B cell (primary cell): ENCODE data around the gene NOS3. TPM values are rescaled to one million over a fixed set of nuclear protein-coding genes. Genes with fewer than 3 reads are reported as not detected.

Experiments used
- ATAC-seq: fragments of 200-7000 bp; cut with Tn5 transposase; one replicate; pipeline ENCODE4 v1.10.0; 2021; ENCODE audit warnings: low read depth, mild to moderate bottlenecking, moderate number of reproducible peaks, moderate library complexity
- CTCF ChIA-PET: fragments of 350-600 bp; sonication (Branson Sonifier 250); formaldehyde crosslinking; loops from one replicate; lab custom pipeline; 2021; ENCODE audit warnings: antibody characterized with exemption, inconsistent platforms; lab: Charles Lee
- POLR2A ChIA-PET: fragments of 350-600 bp; sonication (Branson Sonifier 250); formaldehyde crosslinking; loops from one replicate; lab custom pipeline; 2021; ENCODE audit warnings: antibody characterized with exemption; lab: Charles Lee
- DNase-seq: peaks from one replicate; pipeline ENCODE4 v3.0.0; 2013
- H2AFZ ChIP-seq: 2 replicates; pipeline ENCODE4 v1.6.1; 2012; ENCODE audit warnings: mild to moderate bottlenecking, low read depth, low read length; ENCODE audit not compliant: insufficient read depth, poor library complexity, severe bottlenecking
- H3K27ac ChIP-seq, 2 donors: 1 replicate in 1 of 2; 2 replicates in 1 of 2; pipeline ENCODE4 v1.5.1; 2012 to 2013; ENCODE audit warnings: low read length in 2 of 2, mild to moderate bottlenecking in 2 of 2, moderate library complexity in 1 of 2
- H3K27me3 ChIP-seq, 4 experiments: fragments of 200-600 bp in 1 of 4; sonication (generic) in 1 of 4; replicated peaks in 1 of 4; 1 replicate in 2 of 4; 2 replicates in 2 of 4; pipeline versions ENCODE4 v1.6.1 to v1.7.0; 2013 to 2016; ENCODE audit warnings: low read length in 3 of 4, mild to moderate bottlenecking in 2 of 4, mixed read lengths in 1 of 4, moderate library complexity in 1 of 4; ENCODE audit not compliant: insufficient read depth in 4 of 4, control insufficient read depth in 3 of 4; ENCODE audit errors: control extremely low read depth in 1 of 4
- H3K36me3 ChIP-seq, 2 experiments: replicated peaks in 1 of 2; 1 replicate in 1 of 2; 2 replicates in 1 of 2; pipeline versions ENCODE4 v1.6.1 to v1.7.1; 2013; ENCODE audit warnings: low read length in 1 of 2; ENCODE audit not compliant: insufficient read depth in 2 of 2, control insufficient read depth in 1 of 2; ENCODE audit errors: control extremely low read depth in 1 of 2, extremely low read depth in 1 of 2
- H3K4me1 ChIP-seq, 2 donors: fragments of 200-600 bp in 1 of 2; sonication (generic) in 1 of 2; 1 replicate in 1 of 2; 2 replicates in 1 of 2; pipeline versions ENCODE4 v1.5.1 to v1.6.1; 2013 to 2017; ENCODE audit warnings: low read length in 2 of 2; ENCODE audit not compliant: control insufficient read depth in 2 of 2, insufficient read depth in 2 of 2
- H3K4me2 ChIP-seq: replicated peaks from 2 replicates; pipeline ENCODE3; 2012; ENCODE audit warnings: mild to moderate bottlenecking, low read depth, low read length; ENCODE audit not compliant: poor library complexity, severe bottlenecking
- H3K4me3 ChIP-seq, 5 experiments: fragments of 200-600 bp in 1 of 5; sonication (generic) in 1 of 5; 1 replicate in 3 of 5; 2 replicates in 2 of 5; pipeline versions ENCODE4 v1.5.1 to v1.7.0; 2011 to 2016; ENCODE audit warnings: low read length in 4 of 5, mild to moderate bottlenecking in 4 of 5, low read depth in 2 of 5, control low read depth in 1 of 5, moderate library complexity in 1 of 5; ENCODE audit not compliant: insufficient read depth in 1 of 5; ENCODE audit errors: control extremely low read depth in 1 of 5, extremely low read depth in 1 of 5
- H3K79me2 ChIP-seq: fragments of 200-600 bp; sonication (generic); one replicate; pipeline ENCODE4 v1.6.0; 2016; ENCODE audit warnings: low read length; ENCODE audit not compliant: control insufficient read depth, insufficient read depth
- H3K9ac ChIP-seq: fragments of 200-600 bp; sonication (generic); 2 replicates; pipeline ENCODE4 v1.6.1; 2017; ENCODE audit warnings: mild to moderate bottlenecking, low read length, moderate library complexity
- H3K9me3 ChIP-seq, 3 donors: one replicate each; pipeline versions ENCODE4 v1.6.1 to v1.7.1; 2013; ENCODE audit warnings: low read length in 2 of 3; ENCODE audit not compliant: control insufficient read depth in 2 of 3, insufficient read depth in 1 of 3; ENCODE audit errors: control extremely low read depth in 1 of 3
- H4K20me1 ChIP-seq: 2 replicates; pipeline ENCODE4 v1.6.0; 2012; ENCODE audit warnings: mild to moderate bottlenecking, low read length; ENCODE audit not compliant: insufficient read depth, control insufficient read depth, poor library complexity, severe bottlenecking
- H3K27ac Mint-ChIP-seq: one replicate; pipeline ENCODE4 v1.8.0; 2021; ENCODE audit warnings: mixed read lengths
- H3K27me3 Mint-ChIP-seq: one replicate; pipeline ENCODE4 v1.8.0; 2021; ENCODE audit warnings: mixed read lengths
- H3K4me1 Mint-ChIP-seq: one replicate; pipeline ENCODE4 v1.8.0; 2021; ENCODE audit warnings: mixed read lengths
- H3K4me3 Mint-ChIP-seq: one replicate; pipeline ENCODE4 v1.8.0; 2021; ENCODE audit warnings: mixed read lengths
- H3K9me3 Mint-ChIP-seq: one replicate; pipeline ENCODE4 v1.8.0; 2022; ENCODE audit warnings: mixed read lengths; ENCODE audit not compliant: insufficient read depth
- EZH2 ChIP-seq: IDR thresholded peaks from 2 replicates; pipeline ENCODE4 v1.6.1; 2012; ENCODE audit warnings: borderline replicate concordance, low read depth, mild to moderate bottlenecking, moderate library complexity, low read length; ENCODE audit not compliant: insufficient read depth, poor library complexity, severe bottlenecking
- WGBS: methylation state at CpG from one replicate; pipeline ENCODE4 v1.1.5; 2013; ENCODE audit warnings: missing lambda C conversion rate; ENCODE audit not compliant: insufficient coverage; 5-methylcytosine and 5-hydroxymethylcytosine counted together
- intact Hi-C: fragments of 100-400 bp; cut with micrococcal nuclease; formaldehyde crosslinking; loops from one replicate; pipeline ENCODE4 v1.10.0; 2022
- polyA plus RNA-seq: library from polyadenylated mRNA; depleted of rRNA; stranded (reverse); fragments of >200 nt; gene quantifications from 2 replicates; pipeline ENCODE4 v1.2.3, GENCODE V29; 2012
- total RNA-seq, 2 donors: library from RNA; stranded (reverse); fragments of 120-200 nt in 1 of 2; gene quantifications; 1 replicate in 1 of 2; 2 replicates in 1 of 2; pipeline versions ENCODE4 v1.2.3 to v1.2.4, GENCODE V29; 2013 to 2022
- TF ChIP-seq, protein P1 (sequence below): fragments of 200-600 bp; IDR thresholded peaks from one replicate; pipeline ENCODE4 v1.8.0; 2022; ENCODE audit warnings: antibody characterized with exemption, mild to moderate bottlenecking

The NOS3 gene
- total and polyA plus RNA-seq, 2 donors (not counting 1 experiment from before 2014, with no cell fraction given): 0.39 to 0.54 TPM

DNA sequence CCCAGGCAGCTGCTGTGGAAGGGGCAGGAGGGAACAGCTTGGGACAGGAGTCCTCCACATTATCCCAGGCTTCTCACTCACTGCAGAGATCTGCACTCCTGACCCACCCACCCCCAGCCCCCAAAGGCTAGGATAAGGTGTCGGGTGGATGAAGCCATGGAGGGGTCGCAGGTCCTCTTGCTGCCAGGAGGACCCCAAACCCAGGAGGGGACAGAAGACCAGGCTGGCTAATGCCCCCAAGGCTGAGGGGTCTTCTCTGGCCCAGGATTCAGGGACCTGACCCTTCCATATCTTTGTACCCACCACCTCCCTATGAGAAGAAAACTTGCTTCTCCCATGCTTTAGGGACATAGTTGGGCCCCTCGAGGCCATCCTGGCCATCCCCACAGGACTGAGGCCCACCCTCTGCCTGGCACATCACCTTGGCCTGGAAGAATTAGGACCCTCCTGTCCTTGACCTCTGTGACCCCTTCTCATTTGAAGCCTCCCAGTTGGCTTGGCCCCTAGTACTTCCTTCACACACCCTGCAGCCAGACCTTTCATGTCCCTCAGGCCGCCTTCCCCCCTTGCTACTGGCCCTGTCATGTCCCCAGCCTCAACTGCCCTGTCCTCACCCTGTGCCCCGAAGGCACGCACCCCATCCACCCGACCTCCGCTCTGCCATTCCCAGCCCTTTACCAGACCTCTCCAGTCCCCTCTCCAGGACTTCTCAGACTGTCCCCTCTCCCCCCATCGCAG is 34.3 kb upstream of the NOS3 start:
- Mint-ChIP-seq H3K27ac (no peak overlapping the region), H3K4me3 (no peak overlapping the region), H3K9me3 (no peaks in the 10 kb centered on the region), H3K27me3 (peaks cover 57% of the 10 kb centered on the region), H3K4me1 (no peaks in the 10 kb centered on the region)
- intact Hi-C loops: no loop called here
- Histone ChIP-seq H3K9me3 (peaks cover 0 to 9% (median 0%) of the 10 kb centered on the region in 3 donors), H3K4me2 (no peak overlapping the region), H3K27me3 (peaks cover 0 to 37% (median 3%) of the 10 kb centered on the region in 4 experiments), H3K36me3 (no peaks in the 10 kb centered on the region), H3K4me3 (no peak overlapping the region), H3K4me1 (no peaks in the 10 kb centered on the region), H2AFZ (no peak overlapping the region), H3K9ac (no peak overlapping the region), H3K27ac (no peak overlapping the region), H3K79me2 (no peaks in the 10 kb centered on the region), H4K20me1 (no peaks in the 10 kb centered on the region)
- POLR2A ChIA-PET: no interaction called here
- 96% methylated on average over 7 of the region's 9 CpGs for WGBS
- CTCF ChIA-PET: no interaction called here
- DNase-seq: no peak
- no peak for ATAC-seq
- TF ChIP-seq EZH2: no peak
- TF ChIP-seq, protein P1, sequence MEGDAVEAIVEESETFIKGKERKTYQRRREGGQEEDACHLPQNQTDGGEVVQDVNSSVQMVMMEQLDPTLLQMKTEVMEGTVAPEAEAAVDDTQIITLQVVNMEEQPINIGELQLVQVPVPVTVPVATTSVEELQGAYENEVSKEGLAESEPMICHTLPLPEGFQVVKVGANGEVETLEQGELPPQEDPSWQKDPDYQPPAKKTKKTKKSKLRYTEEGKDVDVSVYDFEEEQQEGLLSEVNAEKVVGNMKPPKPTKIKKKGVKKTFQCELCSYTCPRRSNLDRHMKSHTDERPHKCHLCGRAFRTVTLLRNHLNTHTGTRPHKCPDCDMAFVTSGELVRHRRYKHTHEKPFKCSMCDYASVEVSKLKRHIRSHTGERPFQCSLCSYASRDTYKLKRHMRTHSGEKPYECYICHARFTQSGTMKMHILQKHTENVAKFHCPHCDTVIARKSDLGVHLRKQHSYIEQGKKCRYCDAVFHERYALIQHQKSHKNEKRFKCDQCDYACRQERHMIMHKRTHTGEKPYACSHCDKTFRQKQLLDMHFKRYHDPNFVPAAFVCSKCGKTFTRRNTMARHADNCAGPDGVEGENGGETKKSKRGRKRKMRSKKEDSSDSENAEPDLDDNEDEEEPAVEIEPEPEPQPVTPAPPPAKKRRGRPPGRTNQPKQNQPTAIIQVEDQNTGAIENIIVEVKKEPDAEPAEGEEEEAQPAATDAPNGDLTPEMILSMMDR: no peak
